ENCODE results near the gene LARP4B. TPM values are rescaled to one million over a fixed set of nuclear protein-coding genes. Genes with fewer than 3 reads are reported as not detected.

The LARP4B gene
- total RNA-seq, 4 donors from 2014 or later, result 50.2 to 77.5 (median 57.0) TPM

GRCh38 chr10:782751-783648, 148.5 kb downstream of the LARP4B start:
- DNase-seq (ENCODE audit: low spot score in 2 of 2), result peak; percentile 10 to 83
- WGBS, 2 donors, result 89 to 90% methylated on average over 29 to 32 of the region's 32 CpGs
- H3K4me3 ChIP-seq (ENCODE audit: low read depth, poor library complexity, severe bottlenecking), result no peak overlapping the region
- TF ChIP-seq, protein P1, sequence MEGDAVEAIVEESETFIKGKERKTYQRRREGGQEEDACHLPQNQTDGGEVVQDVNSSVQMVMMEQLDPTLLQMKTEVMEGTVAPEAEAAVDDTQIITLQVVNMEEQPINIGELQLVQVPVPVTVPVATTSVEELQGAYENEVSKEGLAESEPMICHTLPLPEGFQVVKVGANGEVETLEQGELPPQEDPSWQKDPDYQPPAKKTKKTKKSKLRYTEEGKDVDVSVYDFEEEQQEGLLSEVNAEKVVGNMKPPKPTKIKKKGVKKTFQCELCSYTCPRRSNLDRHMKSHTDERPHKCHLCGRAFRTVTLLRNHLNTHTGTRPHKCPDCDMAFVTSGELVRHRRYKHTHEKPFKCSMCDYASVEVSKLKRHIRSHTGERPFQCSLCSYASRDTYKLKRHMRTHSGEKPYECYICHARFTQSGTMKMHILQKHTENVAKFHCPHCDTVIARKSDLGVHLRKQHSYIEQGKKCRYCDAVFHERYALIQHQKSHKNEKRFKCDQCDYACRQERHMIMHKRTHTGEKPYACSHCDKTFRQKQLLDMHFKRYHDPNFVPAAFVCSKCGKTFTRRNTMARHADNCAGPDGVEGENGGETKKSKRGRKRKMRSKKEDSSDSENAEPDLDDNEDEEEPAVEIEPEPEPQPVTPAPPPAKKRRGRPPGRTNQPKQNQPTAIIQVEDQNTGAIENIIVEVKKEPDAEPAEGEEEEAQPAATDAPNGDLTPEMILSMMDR (IDR thresholded peaks at IDR 0.05), result no peak
- no peak for TF ChIP-seq POLR2A (IDR thresholded peaks at IDR 0.05)
- intact Hi-C loops (cut with DNase I; ENCODE audit: low total_unique reads), result no loop called here

- no peak overlapping the region for H3K4me3 ChIP-seq (ENCODE audit: low read depth, poor library complexity, severe bottlenecking)
- intact Hi-C loops (cut with DNase I; ENCODE audit: low total_unique reads), result no loop called here
- peak in 1 of 2 donors; percentile 58 for DNase-seq (ENCODE audit: low spot score in 2 of 2)
- WGBS, 2 donors, result 95 to 96% methylated on average over 21 of the region's 21 CpGs
- TF ChIP-seq, protein P1 (IDR thresholded peaks at IDR 0.05), result no peak
- TF ChIP-seq POLR2A (IDR thresholded peaks at IDR 0.05), result no peak
These were observed 150.7 kb downstream of the LARP4B start for GRCh38 chr10:780536-781524.

DNA sequence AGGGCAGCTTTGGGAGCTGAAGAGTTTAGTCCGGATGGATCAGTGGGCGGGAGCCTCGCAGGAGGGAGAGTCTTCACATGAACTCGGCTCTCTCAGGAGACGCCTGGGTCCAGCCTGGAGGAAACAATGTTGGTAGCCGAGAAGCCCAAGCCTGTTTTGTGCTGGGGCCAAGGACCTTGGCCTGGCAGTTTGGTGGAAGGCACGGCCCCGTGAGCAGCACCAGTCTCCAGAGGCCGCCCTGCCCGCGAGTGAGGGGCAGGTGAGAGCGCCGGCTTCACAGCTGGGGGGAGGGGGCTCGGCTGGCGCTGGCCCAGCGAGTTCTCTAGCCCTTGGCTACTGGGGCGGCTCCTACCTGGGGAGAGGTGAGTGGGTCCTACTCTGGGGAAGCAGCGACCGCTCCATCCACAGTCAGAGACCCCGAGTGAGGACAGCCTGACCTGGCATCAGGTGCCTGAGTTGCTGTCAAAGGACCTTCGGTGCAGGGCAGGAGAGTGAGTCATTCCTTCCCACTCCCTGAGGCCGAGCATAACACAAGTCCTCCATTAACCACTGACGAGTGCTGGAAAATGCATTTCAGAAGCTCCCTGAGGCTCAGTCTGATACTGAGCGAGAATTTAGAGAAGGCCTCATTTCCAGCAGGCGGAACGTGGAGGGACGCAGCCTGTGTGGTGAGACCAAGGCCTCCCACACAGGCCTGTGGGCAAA, 152.7 kb downstream of the LARP4B start:
- no peak overlapping the region for H3K4me3 ChIP-seq (ENCODE audit: low read depth, poor library complexity, severe bottlenecking)
- 71 to 81% methylated on average over 22 to 26 of the region's 27 CpGs for WGBS, 2 donors
- intact Hi-C loops (cut with DNase I; ENCODE audit: low total_unique reads), result no loop called here
- TF ChIP-seq, protein P1 (IDR thresholded peaks at IDR 0.05), result no peak
- no peak for TF ChIP-seq POLR2A (IDR thresholded peaks at IDR 0.05)
- DNase-seq (ENCODE audit: low spot score in 2 of 2), result peak in 1 of 2 donors; percentile 76

GRCh38 chr10:777913-778479, 153.5 kb downstream of the LARP4B start:
- DNase-seq (ENCODE audit: low spot score in 2 of 2), result peak in 1 of 2 donors; percentile 71
- H3K4me3 ChIP-seq (ENCODE audit: low read depth, poor library complexity, severe bottlenecking), result no peak overlapping the region
- no peak for TF ChIP-seq POLR2A (IDR thresholded peaks at IDR 0.05)
- TF ChIP-seq, protein P1 (IDR thresholded peaks at IDR 0.05), result no peak
- WGBS, 2 donors, result 72 to 82% methylated on average over 7 to 12 of the region's 16 CpGs
- intact Hi-C loops (cut with DNase I; ENCODE audit: low total_unique reads), result no loop called here

DNA sequence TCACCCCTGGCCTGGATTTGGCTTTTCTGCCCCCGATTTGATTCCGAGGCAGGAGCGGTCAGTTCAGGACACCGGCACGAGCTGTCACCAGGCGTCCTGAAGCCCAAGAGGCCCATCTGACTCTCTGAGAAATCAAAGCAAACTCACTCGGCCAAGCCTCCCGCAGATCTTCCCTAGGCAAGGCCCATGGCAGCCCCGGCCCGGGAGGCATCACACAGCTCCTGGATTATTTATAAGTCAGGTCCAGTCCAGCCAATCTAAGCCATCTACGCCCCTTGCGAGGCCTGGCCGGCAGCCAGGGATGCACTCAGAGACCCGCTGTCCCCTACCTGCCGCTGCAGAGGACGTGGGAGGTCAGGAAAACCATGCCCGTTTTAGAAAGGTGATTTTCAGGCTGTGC, 154.7 kb downstream of the LARP4B start:
- no peak overlapping the region for H3K4me3 ChIP-seq (ENCODE audit: low read depth, poor library complexity, severe bottlenecking)
- no peak for TF ChIP-seq POLR2A (IDR thresholded peaks at IDR 0.05)
- TF ChIP-seq, protein P1 (IDR thresholded peaks at IDR 0.05), result no peak
- intact Hi-C loops (cut with DNase I; ENCODE audit: low total_unique reads), result no loop called here
- peak in 1 of 2 donors; percentile 83 for DNase-seq (ENCODE audit: low spot score in 2 of 2)
- 82 to 88% methylated on average over 17 of the region's 17 CpGs for WGBS, 2 donors
